Hepatocyte (in vitro differentiated cells): ENCODE measurements around the gene ARHGAP5.

Source experiments
- EZH2 ChIP-seq: fragments of 200-600 bp; sonication (generic); IDR thresholded peaks from 2 replicates; pipeline ENCODE4 v1.6.1; 2016; ENCODE audit warnings: antibody characterized with exemption, mild to moderate bottlenecking, borderline replicate concordance
- TF ChIP-seq, protein P1 (sequence below): fragments of 200-600 bp; sonication (generic); IDR thresholded peaks from 2 replicates; pipeline ENCODE4 v1.5.1; 2016; ENCODE audit warnings: antibody characterized with exemption, mild to moderate bottlenecking; ENCODE audit not compliant: poor library complexity

DNA sequence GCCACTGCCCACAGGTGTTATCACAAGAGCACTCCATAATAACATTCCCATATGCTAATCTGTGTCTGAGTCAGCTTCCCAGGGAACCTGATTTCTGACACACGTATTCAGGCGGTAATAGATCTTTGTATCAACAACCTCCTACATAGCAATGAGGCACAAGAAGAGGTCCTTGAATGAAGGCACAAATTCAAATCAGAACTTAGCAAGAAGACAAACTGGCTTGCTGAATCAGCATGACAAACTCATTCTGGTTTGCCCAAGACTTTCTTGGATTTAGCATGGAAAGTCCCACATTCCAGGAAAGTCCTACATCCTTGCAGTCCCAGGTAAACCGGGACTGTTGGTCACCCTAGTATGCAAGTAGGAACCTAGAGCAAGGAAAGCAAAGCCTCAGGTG is 90.8 kb downstream of the ARHGAP5 start:
- TF ChIP-seq, protein P1, sequence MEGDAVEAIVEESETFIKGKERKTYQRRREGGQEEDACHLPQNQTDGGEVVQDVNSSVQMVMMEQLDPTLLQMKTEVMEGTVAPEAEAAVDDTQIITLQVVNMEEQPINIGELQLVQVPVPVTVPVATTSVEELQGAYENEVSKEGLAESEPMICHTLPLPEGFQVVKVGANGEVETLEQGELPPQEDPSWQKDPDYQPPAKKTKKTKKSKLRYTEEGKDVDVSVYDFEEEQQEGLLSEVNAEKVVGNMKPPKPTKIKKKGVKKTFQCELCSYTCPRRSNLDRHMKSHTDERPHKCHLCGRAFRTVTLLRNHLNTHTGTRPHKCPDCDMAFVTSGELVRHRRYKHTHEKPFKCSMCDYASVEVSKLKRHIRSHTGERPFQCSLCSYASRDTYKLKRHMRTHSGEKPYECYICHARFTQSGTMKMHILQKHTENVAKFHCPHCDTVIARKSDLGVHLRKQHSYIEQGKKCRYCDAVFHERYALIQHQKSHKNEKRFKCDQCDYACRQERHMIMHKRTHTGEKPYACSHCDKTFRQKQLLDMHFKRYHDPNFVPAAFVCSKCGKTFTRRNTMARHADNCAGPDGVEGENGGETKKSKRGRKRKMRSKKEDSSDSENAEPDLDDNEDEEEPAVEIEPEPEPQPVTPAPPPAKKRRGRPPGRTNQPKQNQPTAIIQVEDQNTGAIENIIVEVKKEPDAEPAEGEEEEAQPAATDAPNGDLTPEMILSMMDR, result no peak
- TF ChIP-seq EZH2, result no peak
